Central memory CD8-positive, alpha-beta T cell (primary cell): ENCODE data around the gene MRM3.
"Not testable (repeated sequence)": the region's sequence is repeated elsewhere in the genome, so short reads cannot be mapped to it uniquely, and the experiment has no call there.

ENCODE experiments used
- ATAC-seq: fragments of 150-1000 bp; cut with Tn5 transposase; replicated peaks from 2 replicates; pipeline ENCODE4 v1.10.0; 2022; ENCODE audit warnings: mild to moderate bottlenecking, moderate FRiP score, moderate number of reproducible peaks; ENCODE audit not compliant: poor library complexity, severe bottlenecking; ENCODE audit errors: extremely low read depth
- DNase-seq, 2 donors: peaks; one replicate each; pipeline ENCODE4 v3.0.0; 2021; ENCODE audit warnings: low spot score in 2 of 2
- H3K27ac Mint-ChIP-seq: one replicate; pipeline ENCODE4 v1.8.0; 2022; ENCODE audit warnings: low read depth, mild to moderate bottlenecking, moderate library complexity, mixed read lengths
- H3K27me3 Mint-ChIP-seq: one replicate; pipeline ENCODE4 v1.8.0; 2022; ENCODE audit warnings: mixed read lengths
- H3K36me3 Mint-ChIP-seq: one replicate; pipeline ENCODE4 v1.8.0; 2022; ENCODE audit warnings: mild to moderate bottlenecking, moderate library complexity, mixed read lengths; ENCODE audit not compliant: insufficient read depth
- H3K4me1 Mint-ChIP-seq: one replicate; pipeline ENCODE4 v1.8.0; 2022; ENCODE audit warnings: mixed read lengths
- H3K4me3 Mint-ChIP-seq: one replicate; pipeline ENCODE4 v1.8.0; 2022; ENCODE audit warnings: mild to moderate bottlenecking, moderate library complexity, mixed read lengths
- H3K9me3 Mint-ChIP-seq: one replicate; pipeline ENCODE4 v1.8.0; 2022; ENCODE audit warnings: mixed read lengths

Gene MRM3

GRCh38 chr17:746783-747629 lies 35.1 kb upstream of the MRM3 start:
- ATAC-seq: no peak
- no peak overlapping the region for H3K4me3 Mint-ChIP-seq
- no peaks in the 10 kb centered on the region for H3K27me3 Mint-ChIP-seq
- H3K4me1 Mint-ChIP-seq: peaks cover 35% of the 10 kb centered on the region
- no peak overlapping the region for H3K27ac Mint-ChIP-seq
- H3K9me3 Mint-ChIP-seq: no peaks in the 10 kb centered on the region
- no peak for DNase-seq
- peaks cover 23% of the 10 kb centered on the region for H3K36me3 Mint-ChIP-seq

GRCh38 chr17:748604-749003 lies 33.5 kb upstream of the MRM3 start:
- not testable (repeated sequence) for H3K4me3 Mint-ChIP-seq, H3K9me3 Mint-ChIP-seq, H3K27me3 Mint-ChIP-seq, ATAC-seq, DNase-seq
- peak overlapping the region; percentile 23 for H3K27ac Mint-ChIP-seq
- H3K36me3 Mint-ChIP-seq: peaks cover 28% of the 10 kb centered on the region
- H3K4me1 Mint-ChIP-seq: peaks cover 43% of the 10 kb centered on the region

DNA sequence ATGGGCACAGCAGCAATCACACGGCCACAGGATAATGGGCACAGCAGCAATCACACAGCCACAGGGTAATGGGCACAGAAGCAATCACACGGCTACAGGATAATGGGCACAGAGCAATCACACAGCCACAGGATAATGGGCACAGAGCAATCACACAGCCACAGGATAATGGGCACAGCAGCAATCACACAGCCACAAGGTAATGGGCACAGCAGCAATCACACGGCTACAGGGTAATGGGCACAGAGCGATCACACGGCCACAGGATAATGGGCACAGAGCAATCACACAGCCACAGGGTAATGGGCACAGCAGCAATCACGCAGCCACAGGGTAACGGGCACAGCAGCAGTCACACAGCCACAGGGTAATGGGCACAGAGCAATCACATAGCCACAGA lies 32.8 kb upstream of the MRM3 start:
- not testable (repeated sequence) for ATAC-seq, DNase-seq, H3K9me3 Mint-ChIP-seq, H3K27ac Mint-ChIP-seq, H3K27me3 Mint-ChIP-seq
- Mint-ChIP-seq H3K36me3 (peaks cover 25% of the 10 kb centered on the region), H3K4me3 (peak overlapping the region; percentile 26), H3K4me1 (peaks cover 43% of the 10 kb centered on the region)

GRCh38 chr17:750431-751037 lies 31.6 kb upstream of the MRM3 start:
- Mint-ChIP-seq H3K27me3 (no peaks in the 10 kb centered on the region), H3K27ac (peak overlapping the region; percentile 5), H3K9me3 (no peaks in the 10 kb centered on the region), H3K4me3 (peak overlapping the region; percentile 94), H3K4me1 (peaks cover 43% of the 10 kb centered on the region), H3K36me3 (peaks cover 22% of the 10 kb centered on the region)
- DNase-seq (no peak), ATAC-seq (no peak)

- Mint-ChIP-seq H3K4me3 (peak overlapping the region; percentile 94), H3K36me3 (peaks cover 18% of the 10 kb centered on the region), H3K27me3 (no peaks in the 10 kb centered on the region), H3K27ac (peak overlapping the region; percentile 94), H3K4me1 (peaks cover 43% of the 10 kb centered on the region), H3K9me3 (no peaks in the 10 kb centered on the region)
- DNase-seq: peak; percentile 38 to 40
- ATAC-seq: peak; percentile 53
Observed at GRCh38 chr17:751269-752001, 30.7 kb upstream of the MRM3 start.

DNA sequence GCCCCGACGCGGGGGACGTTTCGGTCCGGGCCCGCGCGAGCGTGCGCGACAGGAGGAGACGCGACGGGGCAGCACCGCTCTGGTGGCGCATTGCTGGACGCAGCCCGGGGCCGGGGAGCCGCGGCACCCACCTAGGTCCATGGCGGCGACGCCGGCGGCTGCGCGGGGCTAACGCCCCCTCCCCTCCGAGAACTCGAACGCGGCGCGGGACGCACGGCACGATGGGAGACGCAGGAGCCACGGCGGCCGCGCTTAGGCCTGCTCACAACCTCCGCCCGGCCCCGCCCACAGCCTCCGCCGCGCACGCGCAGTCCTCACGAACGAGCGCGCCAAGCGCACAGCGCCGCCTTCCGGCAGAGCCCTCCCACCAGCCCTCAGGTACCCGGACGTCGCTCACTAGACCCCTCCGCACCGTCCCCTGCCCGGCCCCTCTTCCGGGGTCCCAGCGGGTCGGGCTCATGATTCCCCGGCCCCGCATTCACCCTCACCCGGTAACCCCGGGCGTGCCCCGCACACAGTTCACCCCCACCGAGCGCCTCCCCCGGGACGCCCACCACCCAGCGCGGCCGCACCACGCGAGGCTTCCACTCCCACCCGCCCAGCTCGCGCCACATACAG lies 30.0 kb upstream of the MRM3 start, which contains the start of gene GEMIN4:
Gene GEMIN4, minus strand, starts transcription at position 263 of the 618 bp plus-strand sequence. Its CDS starts 122 bp downstream, at position 141.
- Mint-ChIP-seq H3K27ac (peak within 1 kb of the TSS; percentile 94), H3K27me3 (no peaks in the 10 kb centered on the region), H3K36me3 (peaks cover 18% of the 10 kb centered on the region), H3K4me1 (peaks cover 43% of the 10 kb centered on the region), H3K9me3 (no peaks in the 10 kb centered on the region), H3K4me3 (peak within 1 kb of the TSS; percentile 94)
- DNase-seq: peak; percentile 95 to 100
- peak; percentile 87 for ATAC-seq

GRCh38 chr17:752620-753219 lies 29.4 kb upstream of the MRM3 start:
- no peak for DNase-seq
- ATAC-seq: peak; percentile 10
- Mint-ChIP-seq H3K9me3 (no peaks in the 10 kb centered on the region), H3K27me3 (no peaks in the 10 kb centered on the region), H3K27ac (peak overlapping the region; percentile 94), H3K4me3 (peak overlapping the region; percentile 94), H3K4me1 (peaks cover 43% of the 10 kb centered on the region), H3K36me3 (peaks cover 20% of the 10 kb centered on the region)

DNA sequence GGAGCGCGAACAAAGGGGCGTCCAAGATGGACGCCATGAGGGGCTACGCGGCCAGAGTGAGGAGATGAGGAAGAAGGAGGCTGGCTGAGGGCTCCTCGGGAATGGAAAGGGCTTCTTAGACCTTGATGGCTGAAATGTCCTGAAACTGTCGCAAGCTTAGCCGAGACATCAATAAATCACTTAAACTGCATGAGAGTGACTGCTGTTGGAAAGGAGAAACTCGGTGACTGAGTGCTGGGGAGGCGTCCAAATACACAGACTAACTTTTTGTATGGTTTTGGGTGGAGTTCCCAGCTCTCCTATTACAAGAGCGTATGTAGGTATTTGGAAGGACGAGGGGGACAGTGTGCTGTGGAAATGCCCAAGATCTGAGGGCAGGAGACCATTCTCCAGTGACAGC lies 28.7 kb upstream of the MRM3 start:
- peaks cover 36% of the 10 kb centered on the region for H3K4me1 Mint-ChIP-seq
- no peaks in the 10 kb centered on the region for H3K9me3 Mint-ChIP-seq
- ATAC-seq: no peak
- H3K27me3 Mint-ChIP-seq: no peaks in the 10 kb centered on the region
- peak overlapping the region; percentile 46 for H3K4me3 Mint-ChIP-seq
- peaks cover 23% of the 10 kb centered on the region for H3K36me3 Mint-ChIP-seq
- no peak overlapping the region for H3K27ac Mint-ChIP-seq
- DNase-seq: no peak

DNA sequence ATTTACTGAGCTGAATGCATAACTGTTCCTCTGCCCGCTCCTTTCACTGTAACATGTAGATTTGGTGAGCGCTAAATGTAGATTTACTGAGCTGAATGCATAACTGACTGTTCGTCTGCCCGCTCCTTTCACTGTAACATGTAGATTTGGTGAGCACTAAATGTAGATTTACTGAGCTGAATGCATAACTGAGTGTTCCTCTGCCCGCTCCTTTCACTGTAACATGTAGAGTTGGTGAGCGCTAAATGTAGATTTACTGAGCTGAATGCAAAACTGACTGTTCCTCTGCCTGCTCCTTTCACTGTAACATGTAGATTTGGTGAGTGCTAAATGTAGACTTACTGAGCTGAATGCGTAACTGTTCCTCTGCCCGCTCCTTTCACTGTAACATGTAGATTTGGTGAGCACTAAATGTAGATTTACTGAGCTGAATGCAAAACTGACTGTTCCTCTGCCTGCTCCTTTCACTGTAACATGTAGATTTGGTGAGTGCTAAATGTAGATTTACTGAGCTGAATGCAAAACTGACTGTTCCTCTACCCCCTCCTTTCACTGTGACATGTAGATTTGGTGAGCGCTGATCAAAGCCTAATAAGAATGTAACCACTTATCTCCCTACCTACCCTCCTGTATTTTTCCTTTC lies 26.7 kb upstream of the MRM3 start:
- Mint-ChIP-seq H3K4me1 (peaks cover 21% of the 10 kb centered on the region), H3K36me3 (peaks cover 34% of the 10 kb centered on the region)
- H3K9me3 Mint-ChIP-seq, DNase-seq, H3K4me3 Mint-ChIP-seq, H3K27ac Mint-ChIP-seq, H3K27me3 Mint-ChIP-seq, ATAC-seq: not testable (repeated sequence)

DNA sequence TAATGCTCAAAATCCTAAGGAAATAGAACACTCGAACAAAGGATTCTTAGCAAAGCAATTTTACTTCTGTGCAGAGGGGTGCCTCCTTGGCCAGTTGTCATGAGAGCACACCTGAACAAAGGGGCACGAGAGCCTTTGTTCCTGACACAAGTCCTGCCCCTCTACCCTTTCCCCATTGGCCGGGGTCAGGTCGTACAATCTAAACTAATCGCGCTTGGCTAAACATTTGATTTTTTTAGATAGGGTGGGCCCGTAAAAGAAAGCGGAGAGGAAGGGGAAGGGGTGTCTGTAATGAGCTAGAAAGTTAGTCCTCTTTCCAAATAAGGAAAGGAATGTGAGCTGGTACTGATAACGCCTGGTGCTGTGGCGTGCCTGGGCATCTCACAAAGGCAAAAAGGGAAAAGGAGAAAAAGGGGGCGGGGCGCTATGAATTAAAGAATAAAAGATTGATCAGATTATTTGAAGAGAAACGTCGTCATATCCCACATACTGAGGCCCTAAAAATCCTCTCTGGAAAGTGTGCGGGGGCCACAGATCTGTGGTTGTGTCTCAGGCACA lies 26.1 kb upstream of the MRM3 start:
- not testable (repeated sequence) for H3K4me3 Mint-ChIP-seq, H3K27ac Mint-ChIP-seq, ATAC-seq, DNase-seq, H3K27me3 Mint-ChIP-seq, H3K9me3 Mint-ChIP-seq
- Mint-ChIP-seq H3K36me3 (peaks cover 34% of the 10 kb centered on the region), H3K4me1 (peaks cover 14% of the 10 kb centered on the region)

GRCh38 chr17:759964-760363 lies 22.2 kb upstream of the MRM3 start:
- Mint-ChIP-seq H3K27me3 (no peaks in the 10 kb centered on the region), H3K9me3 (no peaks in the 10 kb centered on the region), H3K36me3 (peaks cover 47% of the 10 kb centered on the region), H3K4me3 (no peak overlapping the region), H3K27ac (no peak overlapping the region), H3K4me1 (no peaks in the 10 kb centered on the region)
- no peak for DNase-seq
- no peak for ATAC-seq
